ENCODE results near the gene RGS10. TPM values are rescaled to one million over a fixed set of nuclear protein-coding genes. Genes with fewer than 3 reads are reported as not detected.
A peak's percentile ranks its signal among the peaks of the same experiment; 100 is the strongest.

Gene RGS10
- total RNA-seq, 1 donor = 35.4 TPM

- no peak overlapping the region for H3K4me3 ChIP-seq (ENCODE audit: low read depth, low read length)
- no peak for TF ChIP-seq CTCF (IDR thresholded peaks at IDR 0.05; ENCODE audit: insufficient read depth, low read depth, low read length)
- no peak for DNase-seq (ENCODE audit: low read depth)
These were observed 79.7 kb downstream of the RGS10 start for GRCh38 chr10:119462773-119463172.

- DNase-seq (ENCODE audit: low read depth) = no peak
- no peak overlapping the region for H3K4me3 ChIP-seq (ENCODE audit: low read depth, low read length)
- no peak for TF ChIP-seq CTCF (IDR thresholded peaks at IDR 0.05; ENCODE audit: insufficient read depth, low read depth, low read length)
These were observed 80.6 kb downstream of the RGS10 start for GRCh38 chr10:119461923-119462322.

- TF ChIP-seq CTCF (IDR thresholded peaks at IDR 0.05; ENCODE audit: insufficient read depth, low read depth, low read length) = no peak
- H3K4me3 ChIP-seq (ENCODE audit: low read depth, low read length) = no peak overlapping the region
- DNase-seq (ENCODE audit: low read depth) = no peak
These were observed 81.1 kb downstream of the RGS10 start for GRCh38 chr10:119461380-119461779.

GRCh38 chr10:119460369-119461195 lies 81.9 kb downstream of the RGS10 start:
- no peak for DNase-seq (ENCODE audit: low read depth)
- no peak for TF ChIP-seq CTCF (IDR thresholded peaks at IDR 0.05; ENCODE audit: insufficient read depth, low read depth, low read length)
- H3K4me3 ChIP-seq (ENCODE audit: low read depth, low read length) = no peak overlapping the region

GRCh38 chr10:119459681-119460340 lies 82.7 kb downstream of the RGS10 start:
- TF ChIP-seq CTCF (IDR thresholded peaks at IDR 0.05; ENCODE audit: insufficient read depth, low read depth, low read length) = no peak
- no peak for DNase-seq (ENCODE audit: low read depth)
- no peak overlapping the region for H3K4me3 ChIP-seq (ENCODE audit: low read depth, low read length)

- DNase-seq (ENCODE audit: low read depth) = no peak
- peak; percentile 5 for TF ChIP-seq CTCF (IDR thresholded peaks at IDR 0.05; ENCODE audit: insufficient read depth, low read depth, low read length)
- H3K4me3 ChIP-seq (ENCODE audit: low read depth, low read length) = no peak overlapping the region
These were observed 84.4 kb downstream of the RGS10 start for GRCh38 chr10:119457966-119458766.

Measured in fibroblast of villous mesenchyme (primary cell).